Endothelial cell of umbilical vein (primary cell): ENCODE measurements around the gene GRAMD2B. TPM values are rescaled to one million over a fixed set of nuclear protein-coding genes. Genes with fewer than 3 reads are reported as not detected.

Experiments used
- BruUV-seq: library from RNA; stranded (reverse); fragments of 400-500 nt; replicated peaks from 2 replicates; lab custom pipeline; 2021; lab: Mats Ljungman, UMichigan
- CTCF ChIA-PET: fragments of 300-600, 350-600 bp; sonication (Branson Sonifier 250); formaldehyde crosslinking; loops from one replicate; lab custom pipeline; 2021; ENCODE audit warnings: antibody characterized with exemption, inconsistent platforms; lab: Charles Lee
- POLR2A ChIA-PET: fragments of 300-600, 350-600 bp; sonication (Branson Sonifier 250); formaldehyde crosslinking; loops from one replicate; lab custom pipeline; 2021; ENCODE audit warnings: antibody characterized with exemption, inconsistent platforms; lab: Charles Lee
- DNase-seq: peaks from one replicate; pipeline ENCODE4 v3.0.0-alpha.2; 2011; ENCODE audit warnings: low read depth, low spot score
- FAIRE-seq: peaks from 2 replicates; lab custom pipeline; 2011; peaks lifted over from hg19 to GRCh38; lab: Jason Lieb, UNC
- H2AFZ ChIP-seq: 2 replicates; pipeline ENCODE4 v1.6.0; 2012; ENCODE audit warnings: low read depth, low read length, control low read depth, inconsistent platforms
- H3K27ac ChIP-seq: 2 replicates; pipeline ENCODE4 v1.5.1; 2011; ENCODE audit warnings: low read depth, mild to moderate bottlenecking, control low read depth, low read length, moderate library complexity; ENCODE audit not compliant: insufficient read depth
- H3K27me3 ChIP-seq, 2 experiments: 2 replicates each; pipeline versions ENCODE4 v1.6.0 to v1.6.1; 2011; ENCODE audit warnings: low read length in 2 of 2, mixed read lengths in 1 of 2; ENCODE audit not compliant: control insufficient read depth in 2 of 2, insufficient read depth in 2 of 2
- H3K36me3 ChIP-seq, 2 experiments: 2 replicates in 1 of 2; 3 replicates in 1 of 2; pipeline ENCODE4 v1.5.1; 2011; ENCODE audit warnings: low read length in 2 of 2, mild to moderate bottlenecking in 1 of 2, moderate library complexity in 1 of 2; ENCODE audit not compliant: control insufficient read depth in 2 of 2, insufficient read depth in 2 of 2; ENCODE audit errors: extremely low read depth in 1 of 2
- H3K4me1 ChIP-seq: 3 replicates; pipeline ENCODE4 v1.5.1; 2011; ENCODE audit warnings: mild to moderate bottlenecking, low read length; ENCODE audit not compliant: control insufficient read depth, insufficient read depth; ENCODE audit errors: extremely low read depth
- H3K4me2 ChIP-seq: 2 replicates; pipeline ENCODE4 v1.6.1; 2011; ENCODE audit warnings: low read length, control low read depth, mixed read lengths; ENCODE audit not compliant: insufficient read depth
- H3K4me3 ChIP-seq, 3 experiments: fragments of 200-600 bp in 1 of 3; sonication (generic), shearing (Covaris generic) in 1 of 3; replicated peaks in 1 of 3; 2 replicates each; pipeline ENCODE4 v1.5.1; 2011 to 2016; ENCODE audit warnings: control low read depth in 3 of 3, low read length in 3 of 3, mild to moderate bottlenecking in 2 of 3, inconsistent platforms in 1 of 3, low read depth in 1 of 3, moderate library complexity in 1 of 3; ENCODE audit not compliant: insufficient read depth in 1 of 3
- H3K79me2 ChIP-seq: 2 replicates; pipeline ENCODE4 v1.6.0; 2012; ENCODE audit warnings: low read length, inconsistent platforms; ENCODE audit not compliant: control insufficient read depth, insufficient read depth
- H3K9ac ChIP-seq: replicated peaks from 2 replicates; pipeline ENCODE3; 2011; ENCODE audit warnings: low read length, control low read depth; ENCODE audit not compliant: insufficient read depth; ENCODE audit errors: extremely low read depth
- H3K9me1 ChIP-seq: replicated peaks from 3 replicates; pipeline ENCODE4 v1.6.0; 2011; ENCODE audit warnings: mild to moderate bottlenecking, low read length; ENCODE audit not compliant: control insufficient read depth, insufficient read depth; ENCODE audit errors: extremely low read depth
- H3K9me3 ChIP-seq: replicated peaks from 2 replicates; pipeline ENCODE4 v1.5.1; 2012; ENCODE audit warnings: low read length, inconsistent platforms; ENCODE audit not compliant: control insufficient read depth, insufficient read depth
- H4K20me1 ChIP-seq: replicated peaks from 2 replicates; pipeline ENCODE3; 2011; ENCODE audit warnings: mild to moderate bottlenecking, low read length; ENCODE audit not compliant: control insufficient read depth, insufficient read depth; ENCODE audit errors: extremely low read depth
- CTCF ChIP-seq, 2 donors: IDR thresholded peaks; 1 replicate in 1 of 2; 2 replicates in 1 of 2; pipeline ENCODE4 v1.5.1; 2011; ENCODE audit warnings: low read length in 2 of 2, mild to moderate bottlenecking in 2 of 2, moderate library complexity in 2 of 2, control low read depth in 1 of 2, inconsistent platforms in 1 of 2, low read depth in 1 of 2; ENCODE audit not compliant: insufficient read depth in 1 of 2; ENCODE audit errors: extremely low read depth in 1 of 2
- EZH2 ChIP-seq: IDR thresholded peaks from 2 replicates; pipeline ENCODE4 v1.6.1; 2012; ENCODE audit warnings: borderline replicate concordance, low read depth, mild to moderate bottlenecking, moderate library complexity, low read length, inconsistent platforms; ENCODE audit not compliant: severe bottlenecking
- FOS ChIP-seq: IDR thresholded peaks from 2 replicates; pipeline ENCODE4 v1.6.1; 2011; ENCODE audit warnings: mild to moderate bottlenecking, low read length, moderate library complexity, borderline replicate concordance; ENCODE audit not compliant: insufficient read depth
- GATA2 ChIP-seq: IDR thresholded peaks from 2 replicates; pipeline ENCODE4 v1.7.0; 2011; ENCODE audit warnings: low read depth, mild to moderate bottlenecking, moderate library complexity, mixed read lengths, low read length; ENCODE audit not compliant: insufficient read length, insufficient read depth
- JUN ChIP-seq: IDR thresholded peaks from 2 replicates; pipeline ENCODE4 v1.6.1; 2011; ENCODE audit warnings: borderline replicate concordance, low read depth; ENCODE audit not compliant: insufficient read length, insufficient read depth
- MAX ChIP-seq: IDR thresholded peaks from 2 replicates; pipeline ENCODE4 v1.6.1; 2011; ENCODE audit not compliant: insufficient read depth, insufficient read length
- MYC ChIP-seq: IDR thresholded peaks from one replicate; pipeline ENCODE4 v1.6.1; 2011; ENCODE audit warnings: mild to moderate bottlenecking, low read depth, low read length
- POLR2A ChIP-seq: IDR thresholded peaks from 2 replicates; pipeline ENCODE4 v1.6.1; 2012; ENCODE audit warnings: low read depth, mild to moderate bottlenecking, control low read depth, low read length
- POLR2AphosphoS5 ChIP-seq: IDR thresholded peaks from 2 replicates; pipeline ENCODE4 v1.6.1; 2012; ENCODE audit warnings: low read depth, mild to moderate bottlenecking, control low read depth, low read length, moderate library complexity; ENCODE audit not compliant: insufficient read depth
- dilution Hi-C: fragments of 300-500 bp; cut with MboI; formaldehyde crosslinking; loops from one replicate; pipeline ENCODE4 v1.15.0; 2019; ENCODE audit warnings: low sequenced_read_pairs; ENCODE audit not compliant: extremely low pct_ligation_motif_present
- intact Hi-C: fragments of 100-400 bp; cut with micrococcal nuclease; formaldehyde crosslinking; loops from one replicate; pipeline ENCODE4 v1.10.0; 2022
- polyA plus RNA-seq, 4 experiments: library from polyadenylated mRNA; depleted of rRNA in 3 of 4; stranded (reverse) in 3 of 4; unstranded in 1 of 4; fragments of >200 nt; gene quantifications; 2 replicates each; pipeline versions ENCODE4 v1.2.1 to v1.2.3, GENCODE V29; 2011 to 2012; ENCODE audit warnings: missing spikeins in 1 of 4
- total RNA-seq: library from RNA; stranded (reverse); gene quantifications from 2 replicates; pipeline ENCODE4 v1.2.3, GENCODE V29; 2021

Gene GRAMD2B
- total and polyA plus RNA-seq, 2 donors (not counting 3 experiments of a cell fraction or from before 2014, with no cell fraction given): 2.0 to 5.5 TPM

- no peak overlapping the region for H3K27ac ChIP-seq
- no peaks in the 10 kb centered on the region for H3K79me2 ChIP-seq
- TF ChIP-seq MAX: no peak
- TF ChIP-seq POLR2A: no peak
- TF ChIP-seq FOS: no peak
- TF ChIP-seq GATA2: no peak
- no peak for TF ChIP-seq MYC
- TF ChIP-seq JUN: no peak
- no peak for TF ChIP-seq CTCF (IDR thresholded peaks at IDR 0.05; ENCODE audit: extremely low read depth in 1 of 2, insufficient read depth in 1 of 2, low read depth in 1 of 2, low read length in 2 of 2)
- TF ChIP-seq POLR2AphosphoS5: no peak
- TF ChIP-seq EZH2: no peak
- no peak overlapping the region for H3K4me3 ChIP-seq
- no peaks in the 10 kb centered on the region for H3K9me1 ChIP-seq
- peaks cover 5% of the 10 kb centered on the region for H3K4me1 ChIP-seq
- no peak for DNase-seq
- FAIRE-seq: no peak
- no peaks in the 10 kb centered on the region for H3K9me3 ChIP-seq
- H4K20me1 ChIP-seq: no peaks in the 10 kb centered on the region
- ChIA-PET POLR2A (interaction anchor here (0.6 kb wide), 1 partner anchor 194 kb away, joined by 3 read pairs; no protein-coding TSS in a partner anchor), CTCF (no interaction called here)
- no peak overlapping the region for H3K9ac ChIP-seq
- no TSS peak for BruUV-seq
- no peaks in the 10 kb centered on the region for H3K36me3 ChIP-seq
- H3K4me2 ChIP-seq: no peak overlapping the region
- H2AFZ ChIP-seq: no peak overlapping the region
- H3K27me3 ChIP-seq: peaks cover 0 to 1% of the 10 kb centered on the region in 2 experiments
- intact Hi-C loops: no loop called here
- dilution Hi-C loops: no loop called here
These were observed 12.6 kb upstream of the GRAMD2B start for GRCh38 chr5:126410623-126411022.
